SH-SY5Y (cell line): ENCODE measurements around the gene CCDC149.

Experiments
- GATA2 ChIP-seq: IDR thresholded peaks from 2 replicates; pipeline ENCODE4 v1.6.1; 2011; ENCODE audit warnings: mild to moderate bottlenecking, low read depth, low read length
- GATA3 ChIP-seq: IDR thresholded peaks from 2 replicates; pipeline ENCODE4 v1.6.1; 2011; ENCODE audit warnings: low read depth, mild to moderate bottlenecking, low read length, moderate library complexity

- TF ChIP-seq GATA2 (no peak), GATA3 (no peak)
These were observed 17.3 kb upstream of the CCDC149 start for GRCh38 chr4:24930151-24930550.
